Esophagus squamous epithelium (tissue), 4 donors: ENCODE results near the gene LRRC4C.

Source experiments
- CTCF ChIP-seq, 6 experiments: fragments of 450-650 bp in 4 of 6; fragments of 200-600 bp in 2 of 6; sonication (generic) in 2 of 6; IDR thresholded peaks; one replicate each; pipeline ENCODE4 v1.5.1; 2016 to 2019; ENCODE audit warnings: antibody characterized with exemption in 6 of 6, mild to moderate bottlenecking in 4 of 6, moderate library complexity in 4 of 6
- POLR2A ChIP-seq, 4 donors: fragments of 450-650 bp; IDR thresholded peaks; one replicate each; pipeline ENCODE4 v1.6.1; 2017; ENCODE audit warnings: antibody characterized with exemption in 4 of 4, mild to moderate bottlenecking in 4 of 4, moderate library complexity in 3 of 4

DNA sequence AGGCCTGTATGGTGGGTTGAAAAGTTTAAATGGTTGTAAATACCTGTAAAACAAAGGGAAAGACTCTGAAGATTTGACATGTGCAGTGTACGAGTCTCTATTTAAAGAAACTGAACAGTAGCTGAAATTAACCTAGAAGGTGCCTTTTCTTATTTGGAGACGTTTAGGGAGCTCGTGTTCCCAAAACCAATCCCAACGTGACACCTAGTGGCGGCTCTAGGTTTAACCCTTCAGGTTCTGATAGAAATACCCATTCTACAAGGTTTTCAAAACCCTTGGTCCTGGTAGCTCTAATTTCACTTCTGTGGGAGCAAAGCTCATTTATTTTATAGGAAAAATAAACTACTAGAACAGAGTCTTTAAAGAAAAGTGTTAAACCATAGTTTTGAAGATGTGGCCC, 258.3 kb downstream of the LRRC4C start:
- TF ChIP-seq CTCF (IDR thresholded peaks at IDR 0.05) (peak in 3 of 6 experiments; percentile 11 to 58 (median 37)), POLR2A (IDR thresholded peaks at IDR 0.05) (no peak)
